HuH-7.5 (cell line): Measurements from ENCODE around the gene PA2G4.

Experiments
- DNase-seq: peaks from one replicate; pipeline ENCODE4 v3.0.0; 2011; ENCODE audit warnings: low spot score

PA2G4 gene

GRCh38 chr12:56126732-56127239, 22.4 kb downstream of the PA2G4 start:
- no peak for DNase-seq

- no peak for DNase-seq
These were observed 23.1 kb downstream of the PA2G4 start for GRCh38 chr12:56127485-56127887.

GRCh38 chr12:56127888-56128669, 23.7 kb downstream of the PA2G4 start, which contains the start of gene ESYT1:
Gene ESYT1 (plus strand): TSS chr12:56128267. CDS start chr12:56128320, 53 bp downstream.
- peak; percentile 92 for DNase-seq

GRCh38 chr12:56128670-56129205, 24.4 kb downstream of the PA2G4 start:
- DNase-seq, result no peak

- no peak for DNase-seq
These were observed 25.0 kb downstream of the PA2G4 start for GRCh38 chr12:56129206-56129941.

- no peak for DNase-seq
These were observed 25.7 kb downstream of the PA2G4 start for GRCh38 chr12:56129942-56130495.

- no peak for DNase-seq
These were observed 26.5 kb downstream of the PA2G4 start for GRCh38 chr12:56130876-56131275.

- no peak for DNase-seq
These were observed 30.5 kb downstream of the PA2G4 start for GRCh38 chr12:56134897-56135296.

GRCh38 chr12:56137853-56138571, 33.7 kb downstream of the PA2G4 start:
- DNase-seq, result no peak

- no peak for DNase-seq
These were observed 37.8 kb downstream of the PA2G4 start for GRCh38 chr12:56141946-56142784.

GRCh38 chr12:56143217-56143616, 38.9 kb downstream of the PA2G4 start:
- no peak for DNase-seq

- no peak for DNase-seq
These were observed 39.5 kb downstream of the PA2G4 start for GRCh38 chr12:56143870-56144269.

- no peak for DNase-seq
These were observed 40.9 kb downstream of the PA2G4 start for GRCh38 chr12:56145217-56145616.

GRCh38 chr12:56146492-56147460, 42.4 kb downstream of the PA2G4 start:
- no peak for DNase-seq

- no peak for DNase-seq
These were observed 46.2 kb downstream of the PA2G4 start for GRCh38 chr12:56150563-56150962.

GRCh38 chr12:56151672-56152131, 47.3 kb downstream of the PA2G4 start:
- DNase-seq, result peak; percentile 71

GRCh38 chr12:56152132-56152755, 47.9 kb downstream of the PA2G4 start, which contains the start of gene MYL6B:
Gene MYL6B (plus strand): TSS chr12:56152587. CDS start chr12:56153919, 1,332 bp downstream.
- DNase-seq, result peak; percentile 89

GRCh38 chr12:56152756-56153677, 48.7 kb downstream of the PA2G4 start:
- DNase-seq, result no peak
